Nephron (organoid): ENCODE measurements around the gene BRI3.
A peak's percentile ranks its signal among the peaks of the same experiment; 100 is the strongest.

Experiments
- H3K27ac Mint-ChIP-seq, 3 experiments: 2 replicates each; pipeline ENCODE4 v1.8.0; 2020; ENCODE audit warnings: mixed read lengths in 3 of 3, mild to moderate bottlenecking in 2 of 3, moderate library complexity in 1 of 3
- H3K27me3 Mint-ChIP-seq: 2 replicates; pipeline ENCODE4 v1.8.0; 2021; ENCODE audit warnings: low read depth, mild to moderate bottlenecking, moderate library complexity, mixed read lengths
- H3K36me3 Mint-ChIP-seq: 2 replicates; pipeline ENCODE4 v1.8.0; 2020; ENCODE audit warnings: low read depth, mixed read lengths
- H3K4me1 Mint-ChIP-seq: 2 replicates; pipeline ENCODE4 v1.8.0; 2020; ENCODE audit warnings: mixed read lengths
- H3K4me3 Mint-ChIP-seq, 3 experiments: 2 replicates each; pipeline ENCODE4 v1.8.0; 2020; ENCODE audit warnings: mild to moderate bottlenecking in 3 of 3, mixed read lengths in 3 of 3, moderate library complexity in 2 of 3
- H3K9me3 Mint-ChIP-seq: 2 replicates; pipeline ENCODE4 v1.8.0; 2020; ENCODE audit warnings: mixed read lengths
- CTCF ChIP-seq, 3 experiments: fragments of 200-600 bp; sonication (generic); IDR thresholded peaks; one replicate each; pipeline ENCODE4 v1.5.0; 2021; ENCODE audit warnings: antibody characterized with exemption in 3 of 3; ENCODE audit not compliant: unreplicated experiment in 3 of 3

Gene BRI3

GRCh38 chr7:98286093-98286539 is 4.6 kb downstream of the BRI3 start:
- Mint-ChIP-seq H3K4me3 (peak overlapping the region in 1 of 3 experiments; percentile 24), H3K36me3 (peaks cover 14% of the 10 kb centered on the region), H3K27me3 (no peaks in the 10 kb centered on the region), H3K27ac (peak overlapping the region in 1 of 3 experiments; percentile 17), H3K4me1 (peaks cover 23% of the 10 kb centered on the region), H3K9me3 (no peaks in the 10 kb centered on the region)
- no peak for TF ChIP-seq CTCF (IDR thresholded peaks at IDR 0.05; ENCODE audit: unreplicated experiment in 3 of 3)

GRCh38 chr7:98286701-98287485 is 5.4 kb downstream of the BRI3 start:
- no peaks in the 10 kb centered on the region for H3K9me3 Mint-ChIP-seq
- H3K4me1 Mint-ChIP-seq = peaks cover 23% of the 10 kb centered on the region
- H3K4me3 Mint-ChIP-seq = no peak overlapping the region

GRCh38 chr7:98287486-98287959 is 6.0 kb downstream of the BRI3 start:
- no peak overlapping the region for H3K4me3 Mint-ChIP-seq

More at GRCh38 chr7:98286701-98287485, 5.4 kb downstream of the BRI3 start:
- Mint-ChIP-seq H3K27ac (peak overlapping the region in 1 of 3 experiments; percentile 17), H3K36me3 (peaks cover 18% of the 10 kb centered on the region), H3K27me3 (no peaks in the 10 kb centered on the region)
- TF ChIP-seq CTCF (IDR thresholded peaks at IDR 0.05; ENCODE audit: unreplicated experiment in 3 of 3) = no peak

GRCh38 chr7:98288064-98288823 is 6.8 kb downstream of the BRI3 start:
- H3K27ac Mint-ChIP-seq = no peak overlapping the region
- no peaks in the 10 kb centered on the region for H3K9me3 Mint-ChIP-seq
- H3K4me3 Mint-ChIP-seq = peak overlapping the region in 1 of 3 experiments; percentile 20

More at GRCh38 chr7:98287486-98287959, 6.0 kb downstream of the BRI3 start:
- H3K36me3 Mint-ChIP-seq = peaks cover 23% of the 10 kb centered on the region
- H3K4me1 Mint-ChIP-seq = peaks cover 21% of the 10 kb centered on the region
- no peaks in the 10 kb centered on the region for H3K27me3 Mint-ChIP-seq
- H3K27ac Mint-ChIP-seq = no peak overlapping the region
- H3K9me3 Mint-ChIP-seq = no peaks in the 10 kb centered on the region
- TF ChIP-seq CTCF (IDR thresholded peaks at IDR 0.05; ENCODE audit: unreplicated experiment in 3 of 3) = no peak

GRCh38 chr7:98289333-98289875 is 7.9 kb downstream of the BRI3 start:
- no peak overlapping the region for H3K27ac Mint-ChIP-seq
- no peak for TF ChIP-seq CTCF (IDR thresholded peaks at IDR 0.05; ENCODE audit: unreplicated experiment in 3 of 3)
- no peak overlapping the region for H3K4me3 Mint-ChIP-seq
- H3K36me3 Mint-ChIP-seq = peaks cover 18% of the 10 kb centered on the region
- no peaks in the 10 kb centered on the region for H3K27me3 Mint-ChIP-seq
- peaks cover 8% of the 10 kb centered on the region for H3K4me1 Mint-ChIP-seq
- H3K9me3 Mint-ChIP-seq = no peaks in the 10 kb centered on the region

More at GRCh38 chr7:98288064-98288823, 6.8 kb downstream of the BRI3 start:
- Mint-ChIP-seq H3K36me3 (peaks cover 18% of the 10 kb centered on the region), H3K4me1 (peaks cover 14% of the 10 kb centered on the region), H3K27me3 (no peaks in the 10 kb centered on the region)
- TF ChIP-seq CTCF (IDR thresholded peaks at IDR 0.05; ENCODE audit: unreplicated experiment in 3 of 3) = no peak
